Measurements from ENCODE around the gene CNN1. TPM values are rescaled to one million over a fixed set of nuclear protein-coding genes. Genes with fewer than 3 reads are reported as not detected.

The CNN1 gene
- total RNA-seq, 4 donors from 2014 or later, result 267 to 1,727 (median 599) TPM

DNA sequence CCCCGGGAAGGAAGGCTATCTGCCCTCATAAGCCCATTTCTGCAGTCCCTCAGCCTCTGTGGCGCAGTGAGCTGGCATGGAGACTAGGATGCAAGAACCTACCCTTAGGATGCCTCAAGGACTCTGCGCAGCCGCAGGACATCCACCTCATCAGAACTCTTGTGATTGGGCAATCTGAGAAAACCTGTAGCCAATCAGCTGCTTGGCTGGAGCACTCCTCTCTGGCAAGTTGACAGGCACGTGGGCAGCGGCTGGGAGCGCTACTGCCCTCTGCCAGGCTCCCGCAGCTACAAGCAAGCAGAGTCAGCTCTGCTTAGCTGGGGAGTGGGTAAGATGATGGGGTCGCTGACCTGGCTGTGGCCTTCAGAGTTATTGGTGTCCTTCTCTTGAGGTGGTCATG lies 8.2 kb upstream of the CNN1 start:
- TF ChIP-seq POLR2A (IDR thresholded peaks at IDR 0.05) (no peak), CTCF (IDR thresholded peaks at IDR 0.05) (peak in 3 of 4 experiments; percentile 11 to 22 (median 15))
- Histone ChIP-seq H3K27me3 (no peaks in the 10 kb centered on the region), H3K27ac (peak overlapping the region; percentile 26 to 81), H3K9me3 (no peaks in the 10 kb centered on the region), H3K4me3 (no peak overlapping the region), H3K4me1 (peaks cover 0 to 3% of the 10 kb centered on the region in 2 donors), H3K36me3 (no peaks in the 10 kb centered on the region)
- peak; percentile 77 to 79 for DNase-seq
- intact Hi-C loops (cut with DNase I; ENCODE audit: low total_unique reads), result no loop called here

- TF ChIP-seq CTCF (IDR thresholded peaks at IDR 0.05) (no peak), POLR2A (IDR thresholded peaks at IDR 0.05) (no peak)
Measured at GRCh38 chr19:11534538-11534937, 4.1 kb upstream of the CNN1 start.

DNA sequence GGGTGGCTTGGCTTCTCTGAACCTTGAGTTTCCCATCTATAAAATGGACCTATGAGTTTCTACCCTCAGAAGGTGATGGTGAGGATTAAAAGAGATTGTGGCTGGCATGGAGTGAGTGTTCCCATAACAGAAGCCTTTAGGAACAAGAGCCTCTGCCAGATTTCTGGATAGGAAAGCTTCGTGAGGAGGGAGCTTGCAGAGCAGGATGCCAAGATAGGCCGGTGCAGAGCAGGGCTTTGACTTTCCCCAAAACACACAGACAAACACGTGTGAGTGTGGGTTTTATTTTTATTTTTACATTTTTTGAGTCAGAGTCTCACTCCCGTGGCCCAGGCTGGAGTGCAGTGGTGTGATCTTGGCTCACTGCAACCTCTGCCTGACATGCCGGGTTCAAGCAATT lies 3.7 kb upstream of the CNN1 start:
- intact Hi-C loops (cut with DNase I; ENCODE audit: low total_unique reads), result no loop called here
- H3K27ac ChIP-seq, result peak overlapping the region; percentile 98 to 100
- no peaks in the 10 kb centered on the region for H3K9me3 ChIP-seq
- H3K4me1 ChIP-seq, result no peaks in the 10 kb centered on the region
- H3K4me3 ChIP-seq, result no peak overlapping the region
- H3K27me3 ChIP-seq, result no peaks in the 10 kb centered on the region
- no peak for TF ChIP-seq POLR2A (IDR thresholded peaks at IDR 0.05)
- no peak for TF ChIP-seq CTCF (IDR thresholded peaks at IDR 0.05)
- H3K36me3 ChIP-seq, result no peaks in the 10 kb centered on the region
- peak; percentile 28 to 48 for DNase-seq

More at GRCh38 chr19:11534538-11534937, 4.1 kb upstream of the CNN1 start:
- H3K9me3 ChIP-seq, result no peaks in the 10 kb centered on the region
- no peaks in the 10 kb centered on the region for H3K27me3 ChIP-seq
- intact Hi-C loops (cut with DNase I; ENCODE audit: low total_unique reads), result no loop called here
- no peak for DNase-seq
- H3K27ac ChIP-seq, result peak overlapping the region; percentile 98 to 100
- H3K36me3 ChIP-seq, result no peaks in the 10 kb centered on the region
- no peak overlapping the region for H3K4me3 ChIP-seq
- H3K4me1 ChIP-seq, result no peaks in the 10 kb centered on the region

- DNase-seq, result peak; percentile 94
- Histone ChIP-seq H3K27ac (peak overlapping the region; percentile 98 to 100), H3K4me3 (peak overlapping the region; percentile 34 to 35), H3K27me3 (no peaks in the 10 kb centered on the region), H3K9me3 (no peaks in the 10 kb centered on the region), H3K4me1 (no peaks in the 10 kb centered on the region), H3K36me3 (no peaks in the 10 kb centered on the region)
- intact Hi-C loops (cut with DNase I; ENCODE audit: low total_unique reads), result no loop called here
- peak; percentile 75 to 96 (median 93) for TF ChIP-seq CTCF (IDR thresholded peaks at IDR 0.05)
- TF ChIP-seq POLR2A (IDR thresholded peaks at IDR 0.05), result peak; percentile 83 to 89
Measured at GRCh38 chr19:11535792-11536595, 2.7 kb upstream of the CNN1 start.
